ENCODE measurements around the gene CNIH2. TPM values are rescaled to one million over a fixed set of nuclear protein-coding genes. Genes with fewer than 3 reads are reported as not detected.
"Not testable (repeated sequence)": the region's sequence is repeated elsewhere in the genome, so short reads cannot be mapped to it uniquely, and the experiment has no call there.

The CNIH2 gene
- total RNA-seq, 1 donor from 2014 or later: not detected

DNA sequence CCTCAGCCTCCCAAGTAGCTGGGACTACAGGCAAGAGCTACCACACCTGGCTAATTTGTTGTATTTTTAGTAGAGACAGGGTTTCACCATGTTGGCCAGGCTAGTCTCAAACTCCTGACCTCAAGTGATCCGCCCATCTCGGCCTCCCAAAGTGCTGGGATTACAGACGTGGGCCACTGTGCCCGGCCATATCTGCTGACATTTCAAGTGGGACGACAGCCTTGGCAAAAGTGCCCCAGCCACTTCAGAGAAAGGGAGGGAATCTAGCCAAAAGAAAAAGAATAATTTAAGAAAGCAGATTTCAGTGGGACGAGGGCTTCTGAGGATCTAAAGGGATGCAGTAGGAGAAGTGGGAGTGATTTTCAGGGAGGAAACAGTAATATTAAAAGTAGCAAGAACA lies 24.9 kb upstream of the CNIH2 start:
- peaks cover 7 to 11% (median 7%) of the 10 kb centered on the region in 3 donors for H3K4me1 ChIP-seq (ENCODE audit: control insufficient read depth in 3 of 3, insufficient read depth in 3 of 3, low read length in 3 of 3)
- H3K27ac ChIP-seq (ENCODE audit: low read depth, low read length); H3K9ac ChIP-seq (ENCODE audit: low read depth in 1 of 3, low read length in 3 of 3); H3K27me3 ChIP-seq (ENCODE audit: control insufficient read depth in 3 of 3, insufficient read depth in 3 of 3, low read length in 3 of 3); H3K36me3 ChIP-seq (ENCODE audit: control insufficient read depth in 3 of 3, insufficient read depth in 3 of 3, low read length in 3 of 3); H3K4me3 ChIP-seq (ENCODE audit: low read length in 3 of 3); H3K9me3 ChIP-seq (ENCODE audit: control insufficient read depth in 3 of 3, low read length in 3 of 3): not testable (repeated sequence)

DNA sequence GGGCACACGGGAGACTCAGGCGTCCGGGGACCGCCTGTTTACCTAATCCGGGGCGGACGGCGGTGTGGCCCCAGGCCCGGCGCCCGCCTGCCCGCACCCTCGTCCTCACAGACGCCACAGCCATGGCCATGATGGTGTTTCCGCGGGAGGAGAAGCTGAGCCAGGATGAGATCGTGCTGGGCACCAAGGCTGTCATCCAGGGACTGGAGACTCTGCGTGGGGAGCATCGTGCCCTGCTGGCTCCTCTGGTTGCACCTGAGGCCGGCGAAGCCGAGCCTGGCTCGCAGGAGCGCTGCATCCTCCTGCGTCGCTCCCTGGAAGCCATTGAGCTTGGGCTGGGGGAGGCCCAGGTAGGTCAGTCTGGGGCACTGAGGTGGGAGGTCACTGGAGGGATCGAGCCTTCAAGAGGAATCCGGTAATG lies 19.5 kb upstream of the CNIH2 start:
- Histone ChIP-seq H3K9me3 (ENCODE audit: control insufficient read depth in 3 of 3, low read length in 3 of 3) (no peaks in the 10 kb centered on the region), H3K4me1 (ENCODE audit: control insufficient read depth in 3 of 3, insufficient read depth in 3 of 3, low read length in 3 of 3) (peaks cover 13 to 18% (median 14%) of the 10 kb centered on the region in 3 donors), H3K36me3 (ENCODE audit: control insufficient read depth in 3 of 3, insufficient read depth in 3 of 3, low read length in 3 of 3) (peaks cover 21 to 29% (median 24%) of the 10 kb centered on the region in 3 donors), H3K4me3 (ENCODE audit: low read length in 3 of 3) (peak overlapping the region; percentile 77 to 88 (median 87)), H3K9ac (ENCODE audit: low read depth in 1 of 3, low read length in 3 of 3) (peak overlapping the region; percentile 72 to 85 (median 81)), H3K27ac (ENCODE audit: low read depth, low read length) (no peak overlapping the region), H3K27me3 (ENCODE audit: control insufficient read depth in 3 of 3, insufficient read depth in 3 of 3, low read length in 3 of 3) (no peaks in the 10 kb centered on the region)

DNA sequence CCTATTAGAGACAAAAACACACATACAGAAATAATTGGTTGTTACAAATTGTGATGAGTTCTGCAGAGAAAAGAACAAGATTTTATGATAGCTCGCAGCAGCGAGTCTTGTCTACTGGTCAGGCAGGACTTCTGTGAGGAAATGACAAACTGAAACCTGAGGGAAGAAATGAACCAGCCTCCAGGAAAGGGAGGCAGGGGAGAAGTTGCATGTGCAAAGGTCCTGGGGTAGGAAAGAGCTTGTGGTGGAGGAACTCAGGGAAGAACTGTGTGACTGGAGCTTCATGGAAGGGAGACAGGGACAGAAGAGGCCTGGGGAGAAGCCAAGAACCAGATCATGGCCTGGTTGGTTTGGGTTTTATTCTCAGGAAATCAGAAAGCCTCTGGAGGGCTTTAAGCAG lies 18.8 kb upstream of the CNIH2 start:
- Histone ChIP-seq H3K9me3 (ENCODE audit: control insufficient read depth in 3 of 3, low read length in 3 of 3) (no peaks in the 10 kb centered on the region), H3K4me1 (ENCODE audit: control insufficient read depth in 3 of 3, insufficient read depth in 3 of 3, low read length in 3 of 3) (peaks cover 13 to 18% (median 14%) of the 10 kb centered on the region in 3 donors), H3K27me3 (ENCODE audit: control insufficient read depth in 3 of 3, insufficient read depth in 3 of 3, low read length in 3 of 3) (no peaks in the 10 kb centered on the region), H3K36me3 (ENCODE audit: control insufficient read depth in 3 of 3, insufficient read depth in 3 of 3, low read length in 3 of 3) (peaks cover 23 to 32% (median 26%) of the 10 kb centered on the region in 3 donors), H3K4me3 (ENCODE audit: low read length in 3 of 3) (no peak overlapping the region), H3K27ac (ENCODE audit: low read depth, low read length) (no peak overlapping the region), H3K9ac (ENCODE audit: low read depth in 1 of 3, low read length in 3 of 3) (no peak overlapping the region)

DNA sequence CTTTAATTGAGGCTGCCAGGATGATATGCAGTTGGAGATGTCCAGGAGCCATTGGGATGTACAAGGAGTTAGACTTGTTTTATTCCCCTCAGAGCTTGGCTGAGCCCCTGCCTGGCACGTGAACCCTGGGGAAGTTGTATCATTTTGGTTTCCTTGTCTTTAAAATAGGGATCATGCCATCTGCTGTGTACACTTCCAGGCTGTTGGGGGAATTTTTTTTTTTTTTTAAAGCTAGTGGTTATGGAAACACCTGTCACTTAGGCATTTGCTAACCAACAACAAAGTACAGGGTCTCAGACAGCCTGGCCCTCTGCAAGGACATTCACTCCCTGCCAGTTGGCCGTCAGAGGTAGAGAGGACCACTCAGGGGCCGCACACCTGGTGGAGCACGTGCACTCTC lies 18.0 kb upstream of the CNIH2 start:
- no peak overlapping the region for H3K9ac ChIP-seq (ENCODE audit: low read depth in 1 of 3, low read length in 3 of 3)
- peaks cover 13 to 18% (median 14%) of the 10 kb centered on the region in 3 donors for H3K4me1 ChIP-seq (ENCODE audit: control insufficient read depth in 3 of 3, insufficient read depth in 3 of 3, low read length in 3 of 3)
- H3K36me3 ChIP-seq (ENCODE audit: control insufficient read depth in 3 of 3, insufficient read depth in 3 of 3, low read length in 3 of 3): peaks cover 27 to 39% (median 32%) of the 10 kb centered on the region in 3 donors
- H3K27me3 ChIP-seq (ENCODE audit: control insufficient read depth in 3 of 3, insufficient read depth in 3 of 3, low read length in 3 of 3): no peaks in the 10 kb centered on the region
- H3K9me3 ChIP-seq (ENCODE audit: control insufficient read depth in 3 of 3, low read length in 3 of 3): no peaks in the 10 kb centered on the region
- no peak overlapping the region for H3K4me3 ChIP-seq (ENCODE audit: low read length in 3 of 3)
- no peak overlapping the region for H3K27ac ChIP-seq (ENCODE audit: low read depth, low read length)

DNA sequence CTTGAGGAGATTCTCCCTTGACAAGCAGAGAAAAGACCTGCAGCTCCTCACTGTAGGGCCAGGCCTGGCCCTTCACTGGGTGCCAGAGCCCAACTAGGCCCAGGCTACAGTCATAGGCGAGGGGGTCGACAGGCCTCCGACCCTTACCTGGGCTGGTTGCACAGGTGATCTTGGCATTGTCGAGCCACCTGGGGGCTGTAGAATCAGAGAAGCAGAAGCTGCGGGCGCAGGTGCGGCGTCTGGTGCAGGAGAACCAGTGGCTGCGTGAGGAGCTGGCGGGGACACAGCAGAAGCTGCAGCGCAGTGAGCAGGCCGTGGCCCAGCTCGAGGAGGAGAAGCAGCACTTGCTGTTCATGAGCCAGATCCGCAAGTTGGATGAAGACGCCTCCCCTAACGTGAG lies 16.4 kb upstream of the CNIH2 start:
- Histone ChIP-seq H3K9ac (ENCODE audit: low read depth in 1 of 3, low read length in 3 of 3) (no peak overlapping the region), H3K27me3 (ENCODE audit: control insufficient read depth in 3 of 3, insufficient read depth in 3 of 3, low read length in 3 of 3) (no peaks in the 10 kb centered on the region), H3K9me3 (ENCODE audit: control insufficient read depth in 3 of 3, low read length in 3 of 3) (no peaks in the 10 kb centered on the region), H3K4me1 (ENCODE audit: control insufficient read depth in 3 of 3, insufficient read depth in 3 of 3, low read length in 3 of 3) (peaks cover 14 to 19% (median 16%) of the 10 kb centered on the region in 3 donors), H3K27ac (ENCODE audit: low read depth, low read length) (no peak overlapping the region), H3K36me3 (ENCODE audit: control insufficient read depth in 3 of 3, insufficient read depth in 3 of 3, low read length in 3 of 3) (peaks cover 27 to 39% (median 36%) of the 10 kb centered on the region in 3 donors), H3K4me3 (ENCODE audit: low read length in 3 of 3) (no peak overlapping the region)

DNA sequence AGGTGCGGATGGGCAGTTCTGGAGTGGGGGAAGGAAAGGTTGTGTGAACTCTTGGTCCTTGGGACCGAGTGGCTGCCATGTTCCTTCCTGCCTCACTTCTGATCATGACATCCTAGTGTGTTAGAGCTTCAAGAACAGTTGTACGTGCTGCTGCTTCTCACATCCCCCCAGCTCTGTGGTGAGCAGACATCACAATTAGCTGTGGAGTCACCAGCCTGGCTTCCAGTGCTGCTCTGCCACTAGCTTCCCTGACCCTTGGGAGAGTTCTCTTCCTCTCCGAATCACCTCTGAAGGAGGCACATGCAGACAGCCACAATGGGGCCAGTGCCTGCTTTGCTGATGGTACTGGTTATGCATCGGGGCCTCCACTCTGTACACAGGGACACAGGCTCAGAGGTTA lies 15.8 kb upstream of the CNIH2 start:
- H3K27me3 ChIP-seq (ENCODE audit: control insufficient read depth in 3 of 3, insufficient read depth in 3 of 3, low read length in 3 of 3): no peaks in the 10 kb centered on the region

DNA sequence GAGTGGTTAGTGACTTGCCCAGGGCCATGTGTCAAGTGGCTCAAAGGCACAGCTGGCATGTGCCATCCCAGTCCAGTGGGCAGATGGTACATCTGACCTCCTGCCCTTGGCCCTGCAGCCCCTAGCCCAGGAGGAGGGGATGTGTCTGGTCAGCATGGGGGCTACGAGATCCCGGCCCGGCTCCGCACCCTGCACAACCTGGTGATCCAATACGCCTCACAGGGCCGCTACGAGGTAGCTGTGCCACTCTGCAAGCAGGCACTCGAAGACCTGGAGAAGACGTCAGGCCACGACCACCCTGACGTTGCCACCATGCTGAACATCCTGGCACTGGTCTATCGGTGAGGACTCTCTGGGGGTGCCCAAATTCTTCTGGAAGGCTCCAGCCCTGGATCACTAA lies 15.3 kb upstream of the CNIH2 start:
- Histone ChIP-seq H3K9me3 (ENCODE audit: control insufficient read depth in 3 of 3, low read length in 3 of 3) (no peaks in the 10 kb centered on the region), H3K9ac (ENCODE audit: low read depth in 1 of 3, low read length in 3 of 3) (no peak overlapping the region), H3K36me3 (ENCODE audit: control insufficient read depth in 3 of 3, insufficient read depth in 3 of 3, low read length in 3 of 3) (peaks cover 27 to 39% (median 36%) of the 10 kb centered on the region in 3 donors), H3K27ac (ENCODE audit: low read depth, low read length) (no peak overlapping the region), H3K4me3 (ENCODE audit: low read length in 3 of 3) (no peak overlapping the region), H3K4me1 (ENCODE audit: control insufficient read depth in 3 of 3, insufficient read depth in 3 of 3, low read length in 3 of 3) (peaks cover 13 to 20% (median 15%) of the 10 kb centered on the region in 3 donors), H3K27me3 (ENCODE audit: control insufficient read depth in 3 of 3, insufficient read depth in 3 of 3, low read length in 3 of 3) (no peaks in the 10 kb centered on the region)

More for the DNA sequence above, 15.8 kb upstream of the CNIH2 start:
- H3K9me3 ChIP-seq (ENCODE audit: control insufficient read depth in 3 of 3, low read length in 3 of 3): no peaks in the 10 kb centered on the region
- H3K4me3 ChIP-seq (ENCODE audit: low read length in 3 of 3): no peak overlapping the region
- no peak overlapping the region for H3K27ac ChIP-seq (ENCODE audit: low read depth, low read length)
- peaks cover 15 to 19% (median 17%) of the 10 kb centered on the region in 3 donors for H3K4me1 ChIP-seq (ENCODE audit: control insufficient read depth in 3 of 3, insufficient read depth in 3 of 3, low read length in 3 of 3)
- H3K36me3 ChIP-seq (ENCODE audit: control insufficient read depth in 3 of 3, insufficient read depth in 3 of 3, low read length in 3 of 3): peaks cover 27 to 39% (median 36%) of the 10 kb centered on the region in 3 donors
- no peak overlapping the region for H3K9ac ChIP-seq (ENCODE audit: low read depth in 1 of 3, low read length in 3 of 3)

DNA sequence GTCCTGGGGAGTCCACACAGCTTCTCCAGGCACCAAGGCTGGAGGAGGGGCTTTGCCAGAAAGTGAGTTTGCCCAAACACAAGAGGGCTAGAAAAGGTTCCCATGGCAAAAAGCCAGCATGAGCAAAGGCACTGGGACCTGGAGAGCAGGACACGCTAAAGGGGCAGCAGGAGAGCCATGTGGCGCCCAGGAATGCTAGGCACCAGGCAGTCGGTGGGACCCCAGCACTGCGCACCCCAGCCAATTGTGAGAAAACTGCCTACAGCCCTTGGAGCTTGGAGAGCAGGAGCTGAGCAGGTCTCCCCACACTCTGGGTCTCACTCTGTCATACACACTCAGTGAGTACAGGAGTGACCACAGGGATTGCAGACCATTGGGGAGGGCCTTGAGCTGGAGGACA lies 14.7 kb upstream of the CNIH2 start:
- H3K9me3 ChIP-seq (ENCODE audit: control insufficient read depth in 3 of 3, low read length in 3 of 3): no peaks in the 10 kb centered on the region
- no peaks in the 10 kb centered on the region for H3K27me3 ChIP-seq (ENCODE audit: control insufficient read depth in 3 of 3, insufficient read depth in 3 of 3, low read length in 3 of 3)
- no peak overlapping the region for H3K4me3 ChIP-seq (ENCODE audit: low read length in 3 of 3)
- H3K27ac ChIP-seq (ENCODE audit: low read depth, low read length): no peak overlapping the region
- H3K9ac ChIP-seq (ENCODE audit: low read depth in 1 of 3, low read length in 3 of 3): no peak overlapping the region
- peaks cover 13 to 22% (median 19%) of the 10 kb centered on the region in 3 donors for H3K4me1 ChIP-seq (ENCODE audit: control insufficient read depth in 3 of 3, insufficient read depth in 3 of 3, low read length in 3 of 3)
- H3K36me3 ChIP-seq (ENCODE audit: control insufficient read depth in 3 of 3, insufficient read depth in 3 of 3, low read length in 3 of 3): peaks cover 27 to 39% (median 36%) of the 10 kb centered on the region in 3 donors

DNA sequence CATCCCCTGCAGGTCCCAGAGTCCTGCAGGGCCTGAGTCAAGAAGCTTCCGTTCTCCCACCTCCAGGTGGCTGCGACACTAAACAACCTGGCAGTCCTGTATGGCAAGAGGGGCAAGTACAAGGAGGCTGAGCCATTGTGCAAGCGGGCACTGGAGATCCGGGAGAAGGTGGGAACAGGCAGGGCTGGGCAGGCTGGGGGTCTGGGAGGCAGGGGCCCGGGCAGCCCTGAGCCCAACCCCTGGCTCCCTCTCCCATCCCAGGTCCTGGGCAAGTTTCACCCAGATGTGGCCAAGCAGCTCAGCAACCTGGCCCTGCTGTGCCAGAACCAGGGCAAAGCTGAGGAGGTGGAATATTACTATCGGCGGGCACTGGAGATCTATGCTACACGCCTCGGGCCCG lies 14.2 kb upstream of the CNIH2 start:
- peaks cover 8 to 17% (median 13%) of the 10 kb centered on the region in 3 donors for H3K4me1 ChIP-seq (ENCODE audit: control insufficient read depth in 3 of 3, insufficient read depth in 3 of 3, low read length in 3 of 3)
- no peak overlapping the region for H3K27ac ChIP-seq (ENCODE audit: low read depth, low read length)
- no peak overlapping the region for H3K9ac ChIP-seq (ENCODE audit: low read depth in 1 of 3, low read length in 3 of 3)
- no peaks in the 10 kb centered on the region for H3K9me3 ChIP-seq (ENCODE audit: control insufficient read depth in 3 of 3, low read length in 3 of 3)
- H3K27me3 ChIP-seq (ENCODE audit: control insufficient read depth in 3 of 3, insufficient read depth in 3 of 3, low read length in 3 of 3): no peaks in the 10 kb centered on the region
- no peak overlapping the region for H3K4me3 ChIP-seq (ENCODE audit: low read length in 3 of 3)
- H3K36me3 ChIP-seq (ENCODE audit: control insufficient read depth in 3 of 3, insufficient read depth in 3 of 3, low read length in 3 of 3): peaks cover 27 to 39% (median 36%) of the 10 kb centered on the region in 3 donors

DNA sequence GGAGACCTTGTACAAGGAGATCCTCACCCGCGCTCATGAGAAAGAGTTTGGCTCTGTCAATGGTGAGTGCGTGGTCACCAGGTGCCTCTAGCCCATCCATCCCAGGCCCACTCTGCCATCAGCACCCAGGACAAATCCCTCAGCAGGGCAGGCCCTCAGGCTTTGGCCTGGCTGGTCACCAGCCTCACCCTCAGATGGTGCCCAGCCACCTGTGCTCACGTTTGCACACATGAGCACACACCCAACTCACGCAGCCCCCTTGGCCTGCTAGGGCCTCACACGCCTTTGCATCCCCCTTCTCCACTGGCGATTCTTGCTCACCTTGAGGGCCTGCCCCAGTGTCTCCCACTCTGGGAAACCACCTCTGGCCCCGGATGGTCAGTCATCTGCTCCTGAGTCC lies 13.6 kb upstream of the CNIH2 start:
- H3K9me3 ChIP-seq (ENCODE audit: control insufficient read depth in 3 of 3, low read length in 3 of 3): no peaks in the 10 kb centered on the region
- no peak overlapping the region for H3K4me3 ChIP-seq (ENCODE audit: low read length in 3 of 3)
- peaks cover 10 to 23% (median 16%) of the 10 kb centered on the region in 3 donors for H3K4me1 ChIP-seq (ENCODE audit: control insufficient read depth in 3 of 3, insufficient read depth in 3 of 3, low read length in 3 of 3)
- no peak overlapping the region for H3K27ac ChIP-seq (ENCODE audit: low read depth, low read length)
- H3K27me3 ChIP-seq (ENCODE audit: control insufficient read depth in 3 of 3, insufficient read depth in 3 of 3, low read length in 3 of 3): no peaks in the 10 kb centered on the region
- no peak overlapping the region for H3K9ac ChIP-seq (ENCODE audit: low read depth in 1 of 3, low read length in 3 of 3)
- H3K36me3 ChIP-seq (ENCODE audit: control insufficient read depth in 3 of 3, insufficient read depth in 3 of 3, low read length in 3 of 3): peaks cover 27 to 39% (median 34%) of the 10 kb centered on the region in 3 donors

Data from skeletal muscle tissue (tissue), 4 donors.